Suppressor macrophage treated with lipopolysaccharide for 4 hours (primary cell): Measurements from ENCODE around the gene FGFR4.
A peak's percentile ranks its signal among the peaks of the same experiment; 100 is the strongest.
"Not testable (repeated sequence)": the region's sequence is repeated elsewhere in the genome, so short reads cannot be mapped to it uniquely, and the experiment has no call there.

Source experiments
- DNase-seq: peaks from one replicate; pipeline ENCODE4 v3.0.0-alpha.2; 2020

Gene FGFR4

GRCh38 chr5:177086654-177087397 is at the start of gene FGFR4:
TSS of gene FGFR4 (plus strand) at chr5:177086915. CDS start at chr5:177089603, 2,688 bp downstream.
- peak; percentile 53 for DNase-seq

DNA sequence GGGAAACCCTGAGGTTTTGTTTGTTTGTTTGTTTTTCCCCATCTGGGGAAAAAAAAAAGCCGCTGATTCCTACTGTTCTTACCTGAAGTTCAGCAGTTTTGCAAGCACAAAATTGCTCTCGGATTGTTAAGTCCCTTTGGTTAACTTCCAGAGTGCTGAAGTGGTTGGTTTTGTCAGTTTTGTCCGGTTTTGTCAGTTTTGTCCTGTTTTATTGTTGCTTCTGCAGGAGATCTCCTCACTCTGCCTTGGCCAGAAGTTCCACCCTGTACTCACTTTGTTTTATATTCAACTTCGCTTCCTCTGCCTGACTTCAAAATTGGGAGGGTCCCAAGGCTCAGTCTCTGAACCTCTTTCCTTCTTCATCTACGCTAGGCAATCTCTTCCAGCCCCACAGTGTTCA is 49.8 kb upstream of the FGFR4 start:
- DNase-seq, result no peak

DNA sequence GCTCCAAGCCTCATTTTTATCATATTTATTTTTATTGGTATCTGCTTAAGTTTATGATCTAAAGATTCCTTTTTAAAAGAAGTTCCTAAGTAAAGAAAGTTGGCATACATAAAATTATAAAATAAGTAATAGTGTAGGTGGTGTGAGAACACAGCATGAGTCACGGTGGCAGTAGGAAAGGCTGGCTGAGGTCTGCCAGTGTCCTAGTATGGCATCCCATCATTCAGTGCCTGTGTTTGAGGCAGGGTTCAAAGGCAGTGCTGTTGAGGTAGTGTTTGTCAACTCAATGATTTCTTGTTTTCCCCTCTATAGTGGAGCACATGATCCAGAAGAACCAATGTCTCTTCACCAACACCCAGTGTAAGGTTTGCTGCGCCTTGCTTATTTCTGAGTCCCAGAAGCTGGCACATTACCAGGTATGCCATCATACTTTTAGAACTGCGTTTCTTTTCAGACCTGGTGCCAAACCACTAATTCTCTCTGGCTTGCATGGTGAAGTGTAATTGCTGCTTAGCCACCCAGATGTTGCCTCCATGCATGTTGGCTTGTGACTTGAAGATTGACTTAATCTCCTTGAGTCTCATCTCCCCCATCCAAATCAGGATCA is 45.8 kb upstream of the FGFR4 start:
- no peak for DNase-seq

DNA sequence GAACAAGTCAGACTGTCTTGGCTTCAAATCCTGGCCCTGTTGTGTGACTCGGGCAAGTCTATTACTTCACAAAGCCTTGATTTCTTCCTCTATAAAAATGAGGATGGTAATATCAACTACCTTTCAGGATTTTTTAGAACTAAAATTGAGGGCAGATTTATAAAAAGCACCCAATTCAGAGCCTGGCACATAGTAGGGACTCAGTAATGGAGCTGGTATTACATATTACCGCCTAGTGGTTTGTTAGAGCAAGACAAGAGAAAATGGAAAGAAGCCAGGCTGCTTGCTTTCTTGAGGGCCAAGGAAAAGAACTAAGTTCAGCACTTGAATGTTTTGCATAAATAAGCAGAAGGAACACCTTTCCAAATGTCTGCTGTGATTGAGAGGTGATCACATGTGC is 44.8 kb upstream of the FGFR4 start:
- DNase-seq, result no peak

DNA sequence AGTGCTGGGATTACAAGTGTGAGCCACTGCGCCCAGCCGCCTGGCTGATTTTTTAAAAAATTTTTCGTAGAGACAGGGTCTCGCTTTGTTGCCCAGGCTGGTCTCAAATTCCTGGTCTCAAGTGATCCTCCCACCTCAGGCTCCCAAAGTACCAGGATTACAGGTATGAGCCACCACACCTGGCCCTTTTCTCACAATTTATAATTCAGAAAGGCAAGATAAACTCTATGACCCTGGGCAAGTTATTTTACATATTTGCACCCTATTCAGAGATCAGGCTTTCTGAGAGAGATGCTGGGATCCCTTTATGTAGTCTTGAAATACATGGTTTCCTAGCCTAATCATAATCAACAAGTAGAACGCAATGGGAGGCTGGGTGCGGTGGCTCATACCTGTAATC is 43.6 kb upstream of the FGFR4 start:
- DNase-seq, result no peak

DNA sequence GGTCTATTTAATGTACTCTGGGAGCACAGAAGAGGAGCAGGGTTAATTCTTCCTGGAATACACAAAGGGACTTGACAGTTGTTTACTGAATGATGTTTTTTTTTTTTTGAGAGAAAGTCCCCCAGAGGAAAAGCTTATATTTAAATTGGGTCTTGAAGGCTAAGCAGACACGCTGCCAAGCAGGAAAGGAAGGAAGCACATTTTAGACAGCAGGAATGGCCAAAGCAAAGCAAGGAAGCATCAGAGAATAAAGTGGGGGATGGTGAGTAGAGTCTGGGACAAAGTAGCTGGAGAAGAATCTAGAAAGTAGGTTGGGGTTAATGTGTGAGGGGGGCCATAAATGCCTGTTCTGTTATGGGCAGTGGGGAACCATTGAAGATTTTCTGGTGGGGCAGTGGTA is 42.8 kb upstream of the FGFR4 start:
- DNase-seq, result no peak

- no peak for DNase-seq
Observed at GRCh38 chr5:177044641-177045040, 42.1 kb upstream of the FGFR4 start.

DNA sequence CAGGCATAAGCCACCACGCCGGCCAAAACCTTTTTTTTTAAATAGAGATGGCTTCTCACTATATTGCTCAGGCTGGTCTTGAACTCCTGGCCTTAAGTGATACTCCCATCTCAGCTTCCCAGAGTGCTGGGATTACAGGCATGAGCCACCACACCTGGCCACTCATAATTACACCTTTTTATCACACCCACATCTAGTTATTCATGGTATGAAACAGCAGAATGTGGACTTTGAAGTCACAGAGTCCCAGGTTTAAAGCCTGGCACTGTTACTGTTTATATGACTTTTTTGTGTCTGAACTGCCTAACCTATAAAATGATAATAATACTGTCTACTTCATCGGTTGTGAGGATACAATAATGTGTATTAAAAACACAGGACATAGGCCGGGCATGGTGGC is 41.1 kb upstream of the FGFR4 start:
- no peak for DNase-seq

DNA sequence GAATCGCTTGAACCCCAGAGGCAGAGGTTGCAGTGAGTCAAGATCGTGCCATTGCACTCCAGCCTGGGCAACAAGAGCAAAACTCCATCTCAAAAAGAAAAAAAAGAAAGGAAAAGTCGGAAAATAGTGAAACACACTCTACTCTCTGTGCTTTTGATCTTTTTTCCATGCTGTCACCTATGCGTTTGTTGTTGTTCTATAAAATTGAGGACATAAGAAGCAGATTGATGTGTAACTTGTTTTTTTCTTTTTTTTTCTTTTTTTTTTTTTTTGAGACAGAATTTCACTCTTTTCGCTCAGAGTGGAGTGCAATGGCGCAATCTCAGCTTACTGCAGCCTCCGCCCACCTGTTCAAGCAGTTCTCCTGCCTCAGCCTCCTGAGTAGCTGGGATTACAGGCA is 38.2 kb upstream of the FGFR4 start:
- not testable (repeated sequence) for DNase-seq

DNA sequence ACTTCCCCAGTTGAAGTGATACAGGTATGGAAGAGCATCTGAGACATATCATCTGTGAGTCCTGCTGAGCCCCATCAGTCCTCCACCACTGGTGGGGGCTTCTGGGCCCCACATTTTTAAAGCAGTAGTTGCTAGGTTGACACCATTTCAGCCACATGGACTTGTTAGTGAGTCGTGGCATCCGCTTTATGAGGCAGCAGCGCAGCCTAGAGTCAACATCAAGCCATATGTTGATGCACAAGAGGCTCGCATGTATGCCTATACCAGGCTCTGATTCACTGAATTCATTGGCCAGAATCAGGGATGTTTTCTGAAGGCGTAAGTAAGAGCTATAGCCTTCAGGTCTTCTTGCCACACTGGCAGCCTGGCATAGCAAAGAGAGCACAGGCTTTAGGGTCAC is 37.4 kb upstream of the FGFR4 start:
- DNase-seq, result no peak

DNA sequence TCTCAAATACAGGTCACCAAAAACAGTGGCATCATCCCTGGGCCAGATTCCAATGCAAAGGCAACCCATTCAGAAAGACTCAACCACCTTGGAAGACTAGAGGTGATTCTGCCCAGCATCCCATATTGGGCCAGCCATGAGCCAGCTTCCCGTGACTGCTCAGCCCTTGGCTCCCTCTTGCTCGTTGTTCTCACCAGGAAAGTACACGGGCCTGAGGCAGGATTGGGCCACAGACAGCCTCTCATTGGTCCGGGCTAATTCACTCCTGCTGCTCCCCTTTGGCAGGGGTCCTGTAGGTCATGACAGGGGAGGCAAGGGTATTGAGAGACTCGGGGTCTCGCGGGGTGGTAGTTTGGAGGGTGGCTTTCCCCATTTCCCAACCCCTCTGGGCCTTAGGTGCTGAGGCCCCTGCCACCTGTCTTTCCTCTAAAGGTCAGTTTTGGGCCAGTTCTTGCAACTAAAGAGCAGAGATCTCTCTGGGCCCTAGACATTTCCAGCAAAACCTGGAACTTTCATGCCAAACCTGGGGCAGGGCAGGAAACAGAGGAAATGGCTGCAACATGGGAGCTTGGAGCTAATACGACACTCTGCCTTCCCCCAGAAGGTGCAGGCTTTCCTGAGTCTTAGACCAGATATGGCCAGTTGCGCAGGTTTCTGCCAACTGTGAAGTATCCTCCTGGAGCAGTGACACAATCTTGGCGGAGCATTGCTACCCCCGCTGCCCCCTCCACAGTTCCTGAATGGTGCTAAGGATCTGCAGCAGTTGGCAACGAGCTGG is 22.0 kb upstream of the FGFR4 start:
- DNase-seq, result no peak

- DNase-seq, result no peak
Observed at GRCh38 chr5:177065491-177065890, 21.2 kb upstream of the FGFR4 start.

DNA sequence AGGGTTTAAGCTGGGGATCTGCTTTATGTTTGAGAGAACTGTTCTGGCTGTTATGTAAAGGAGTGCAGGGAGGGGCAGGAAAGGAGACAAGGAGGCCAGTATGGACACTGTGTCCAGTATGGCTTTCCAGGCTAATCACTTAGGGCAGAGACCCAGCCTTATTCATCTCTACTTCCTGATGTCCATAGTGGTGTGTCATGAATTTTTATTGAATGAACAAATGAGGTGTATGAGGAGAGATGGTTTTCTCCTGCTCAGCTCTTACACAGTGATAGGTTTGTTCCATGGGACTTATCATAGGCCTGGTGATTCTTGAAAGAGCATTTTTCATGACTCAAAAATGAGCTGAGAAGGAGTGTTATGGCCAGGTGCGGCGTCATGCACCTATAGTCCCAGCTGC is 20.5 kb upstream of the FGFR4 start:
- no peak for DNase-seq

GRCh38 chr5:177067503-177067902 is 19.2 kb upstream of the FGFR4 start:
- DNase-seq, result no peak

- no peak for DNase-seq
Observed at GRCh38 chr5:177070536-177071191, 16.1 kb upstream of the FGFR4 start.

DNA sequence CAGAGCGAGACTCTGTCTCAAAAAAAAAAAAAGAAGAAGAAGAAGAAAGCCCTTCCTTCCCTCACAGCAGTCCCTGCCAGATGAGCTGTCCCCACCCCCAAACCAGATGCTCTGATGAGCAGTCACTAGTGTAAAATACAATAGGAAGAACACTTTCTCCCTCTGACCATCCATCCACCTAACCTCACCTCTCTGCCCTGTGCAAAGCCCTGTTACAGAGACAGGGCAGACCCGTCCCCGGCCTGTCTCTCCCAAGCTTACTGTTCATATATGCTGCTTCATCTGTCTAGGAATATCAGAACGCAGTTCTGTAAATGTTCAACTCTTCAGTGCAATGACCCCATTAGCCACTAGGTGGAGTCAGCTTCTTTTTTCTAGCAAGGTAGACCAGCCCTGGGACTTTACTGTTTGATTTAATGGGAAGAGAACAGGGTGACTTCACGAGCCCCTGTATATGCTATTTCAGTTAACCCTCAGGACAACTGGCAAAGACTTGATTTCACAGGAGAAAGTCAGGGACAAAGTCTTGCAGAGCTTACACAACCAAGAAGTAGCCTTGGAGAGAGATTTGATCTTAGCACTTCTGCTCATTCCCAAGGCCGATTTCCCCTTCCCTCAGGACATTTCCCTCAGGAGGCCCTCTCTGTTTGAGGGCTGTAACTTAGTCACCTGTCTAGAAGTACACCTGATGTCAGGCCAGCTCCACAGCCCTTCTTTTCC is 14.9 kb upstream of the FGFR4 start:
- peak; percentile 80 for DNase-seq

- DNase-seq, result no peak
Observed at GRCh38 chr5:177077335-177077734, 9.4 kb upstream of the FGFR4 start.

- DNase-seq, result no peak
Observed at GRCh38 chr5:177079606-177080005, 7.1 kb upstream of the FGFR4 start.

- DNase-seq, result no peak
Observed at GRCh38 chr5:177080265-177080664, 6.5 kb upstream of the FGFR4 start.

GRCh38 chr5:177081859-177082258 is 4.9 kb upstream of the FGFR4 start:
- DNase-seq, result no peak

DNA sequence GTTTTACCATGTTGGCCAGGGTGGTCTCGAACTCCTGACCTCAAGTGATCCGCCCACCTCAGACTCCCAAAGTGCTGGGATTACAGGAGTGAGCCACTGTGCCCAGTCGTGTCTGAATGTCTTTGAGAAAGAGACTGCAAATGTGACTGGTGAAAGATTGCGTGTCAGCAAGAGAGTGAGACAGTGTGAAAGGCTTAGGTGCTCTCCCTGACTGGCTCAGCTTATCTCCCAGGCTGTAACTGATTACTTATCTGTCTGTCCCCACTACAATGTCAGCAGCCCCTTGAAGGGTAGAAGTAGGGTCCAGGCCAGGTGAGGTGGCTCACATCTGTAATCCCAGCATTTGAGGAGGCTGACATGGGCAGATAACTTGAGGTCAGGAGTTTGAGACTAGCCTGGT is 3.4 kb upstream of the FGFR4 start:
- no peak for DNase-seq

- no peak for DNase-seq
Observed at GRCh38 chr5:177084175-177084574, 2.5 kb upstream of the FGFR4 start.
